ENCODE measurements around the gene TMEM174. TPM values are rescaled to one million over a fixed set of nuclear protein-coding genes. Genes with fewer than 3 reads are reported as not detected.

TMEM174 gene
- total RNA-seq, 1 donor from 2014 or later, result not detected

GRCh38 chr5:73183000-73183399 lies 10.0 kb downstream of the TMEM174 start:
- no peak overlapping the region for H3K4me3 Mint-ChIP-seq (ENCODE audit: low read depth)
- H3K36me3 Mint-ChIP-seq (ENCODE audit: insufficient read depth), result peaks cover 3% of the 10 kb centered on the region
- H3K27ac Mint-ChIP-seq, result no peak overlapping the region
- TF ChIP-seq CTCF (IDR thresholded peaks at IDR 0.05; ENCODE audit: unreplicated experiment), result no peak
- peaks cover 3% of the 10 kb centered on the region for H3K27me3 Mint-ChIP-seq
- peaks cover 9% of the 10 kb centered on the region for H3K4me1 Mint-ChIP-seq (ENCODE audit: low read depth)
- H3K9me3 Mint-ChIP-seq (ENCODE audit: low read depth), result peaks cover 7% of the 10 kb centered on the region
- DNase-seq (ENCODE audit: low spot score, unreplicated experiment), result no peak

- H3K4me3 Mint-ChIP-seq (ENCODE audit: low read depth), result peak overlapping the region; percentile 10
- peaks cover 9% of the 10 kb centered on the region for H3K4me1 Mint-ChIP-seq (ENCODE audit: low read depth)
- no peak for TF ChIP-seq CTCF (IDR thresholded peaks at IDR 0.05; ENCODE audit: unreplicated experiment)
- H3K27ac Mint-ChIP-seq, result no peak overlapping the region
- peaks cover 3% of the 10 kb centered on the region for H3K27me3 Mint-ChIP-seq
- no peak for DNase-seq (ENCODE audit: low spot score, unreplicated experiment)
- peaks cover 7% of the 10 kb centered on the region for H3K9me3 Mint-ChIP-seq (ENCODE audit: low read depth)
- H3K36me3 Mint-ChIP-seq (ENCODE audit: insufficient read depth), result peaks cover 3% of the 10 kb centered on the region
These were observed 10.5 kb downstream of the TMEM174 start for GRCh38 chr5:73183481-73183891.

GRCh38 chr5:73186976-73187375 lies 14.0 kb downstream of the TMEM174 start:
- H3K36me3 Mint-ChIP-seq (ENCODE audit: insufficient read depth), result peaks cover 3% of the 10 kb centered on the region
- no peak overlapping the region for H3K27ac Mint-ChIP-seq
- H3K4me3 Mint-ChIP-seq (ENCODE audit: low read depth), result no peak overlapping the region
- no peaks in the 10 kb centered on the region for H3K27me3 Mint-ChIP-seq
- no peak for DNase-seq (ENCODE audit: low spot score, unreplicated experiment)
- H3K9me3 Mint-ChIP-seq (ENCODE audit: low read depth), result peaks cover 7% of the 10 kb centered on the region
- H3K4me1 Mint-ChIP-seq (ENCODE audit: low read depth), result peaks cover 16% of the 10 kb centered on the region
- TF ChIP-seq CTCF (IDR thresholded peaks at IDR 0.05; ENCODE audit: unreplicated experiment), result no peak

- TF ChIP-seq CTCF (IDR thresholded peaks at IDR 0.05; ENCODE audit: unreplicated experiment), result no peak
- Mint-ChIP-seq H3K9me3 (ENCODE audit: low read depth) (peaks cover 7% of the 10 kb centered on the region), H3K4me1 (ENCODE audit: low read depth) (peaks cover 7% of the 10 kb centered on the region), H3K36me3 (ENCODE audit: insufficient read depth) (peaks cover 3% of the 10 kb centered on the region), H3K27me3 (no peaks in the 10 kb centered on the region), H3K4me3 (ENCODE audit: low read depth) (no peak overlapping the region), H3K27ac (no peak overlapping the region)
- DNase-seq (ENCODE audit: low spot score, unreplicated experiment), result no peak
These were observed 16.0 kb downstream of the TMEM174 start for GRCh38 chr5:73188764-73189531.

GRCh38 chr5:73189871-73190376 lies 16.9 kb downstream of the TMEM174 start:
- no peak for TF ChIP-seq CTCF (IDR thresholded peaks at IDR 0.05; ENCODE audit: unreplicated experiment)
- Mint-ChIP-seq H3K27ac (no peak overlapping the region), H3K27me3 (peaks cover 3% of the 10 kb centered on the region), H3K9me3 (ENCODE audit: low read depth) (peaks cover 3% of the 10 kb centered on the region), H3K4me1 (ENCODE audit: low read depth) (peaks cover 7% of the 10 kb centered on the region), H3K4me3 (ENCODE audit: low read depth) (no peak overlapping the region), H3K36me3 (ENCODE audit: insufficient read depth) (peaks cover 1% of the 10 kb centered on the region)
- DNase-seq (ENCODE audit: low spot score, unreplicated experiment), result no peak

All from progenitor cell of endocrine pancreas (in vitro differentiated cells).